Measurements from ENCODE around the gene FOXD3.
"Not testable (repeated sequence)": the region's sequence is repeated elsewhere in the genome, so short reads cannot be mapped to it uniquely, and the experiment has no call there.

The FOXD3 gene

GRCh38 chr1:63328781-63329180 lies 6.4 kb downstream of the FOXD3 start:
- H3K36me3 ChIP-seq (ENCODE audit: insufficient read depth, low read length), result no peaks in the 10 kb centered on the region
- H3K9ac ChIP-seq (ENCODE audit: insufficient read length), result no peak overlapping the region
- no peak for DNase-seq (ENCODE audit: low read depth, low spot score)
- no peak overlapping the region for H3K4me3 ChIP-seq
- H3K9me3 ChIP-seq (ENCODE audit: low read depth, low read length), result no peaks in the 10 kb centered on the region
- TF ChIP-seq EZH2 (IDR thresholded peaks at IDR 0.05) (no peak), POLR2AphosphoS5 (IDR thresholded peaks at IDR 0.05; ENCODE audit: borderline replicate concordance, low read depth, low read length) (no peak), FOXP2 (optimal IDR thresholded peaks at IDR 0.05; ENCODE audit: control extremely low read depth, extremely low read length, insufficient read depth) (no peak)
- H3K27ac ChIP-seq, result no peak overlapping the region

GRCh38 chr1:63329621-63330330 lies 7.4 kb downstream of the FOXD3 start:
- Histone ChIP-seq H3K36me3 (ENCODE audit: insufficient read depth, low read length) (no peaks in the 10 kb centered on the region), H3K27ac (no peak overlapping the region), H3K9me3 (ENCODE audit: low read depth, low read length) (no peaks in the 10 kb centered on the region), H3K4me3 (no peak overlapping the region), H3K9ac (ENCODE audit: insufficient read length) (no peak overlapping the region)
- no peak for TF ChIP-seq POLR2AphosphoS5 (IDR thresholded peaks at IDR 0.05; ENCODE audit: borderline replicate concordance, low read depth, low read length)
- TF ChIP-seq EZH2 (IDR thresholded peaks at IDR 0.05), result no peak
- no peak for TF ChIP-seq FOXP2 (optimal IDR thresholded peaks at IDR 0.05; ENCODE audit: control extremely low read depth, extremely low read length, insufficient read depth)
- DNase-seq (ENCODE audit: low read depth, low spot score), result no peak

GRCh38 chr1:63330331-63330916 lies 8.1 kb downstream of the FOXD3 start:
- TF ChIP-seq EZH2 (IDR thresholded peaks at IDR 0.05), result no peak
- no peak overlapping the region for H3K27ac ChIP-seq
- H3K9ac ChIP-seq (ENCODE audit: insufficient read length), result no peak overlapping the region
- no peak overlapping the region for H3K4me3 ChIP-seq
- DNase-seq (ENCODE audit: low read depth, low spot score), result no peak
- no peaks in the 10 kb centered on the region for H3K9me3 ChIP-seq (ENCODE audit: low read depth, low read length)
- no peaks in the 10 kb centered on the region for H3K36me3 ChIP-seq (ENCODE audit: insufficient read depth, low read length)

- H3K9me3 ChIP-seq (ENCODE audit: low read depth, low read length), result no peaks in the 10 kb centered on the region
- DNase-seq (ENCODE audit: low read depth, low spot score), result no peak
- H3K9ac ChIP-seq (ENCODE audit: insufficient read length), result no peak overlapping the region
These were observed 20.0 kb downstream of the FOXD3 start for GRCh38 chr1:63342402-63342801.

GRCh38 chr1:63343922-63344321 lies 21.6 kb downstream of the FOXD3 start:
- no peak for DNase-seq (ENCODE audit: low read depth, low spot score)
- no peak overlapping the region for H3K9ac ChIP-seq (ENCODE audit: insufficient read length)
- no peaks in the 10 kb centered on the region for H3K36me3 ChIP-seq (ENCODE audit: insufficient read depth, low read length)
- H3K4me3 ChIP-seq, result no peak overlapping the region
- no peak for TF ChIP-seq POLR2AphosphoS5 (IDR thresholded peaks at IDR 0.05; ENCODE audit: borderline replicate concordance, low read depth, low read length)
- no peak for TF ChIP-seq EZH2 (IDR thresholded peaks at IDR 0.05)
- TF ChIP-seq FOXP2 (optimal IDR thresholded peaks at IDR 0.05; ENCODE audit: control extremely low read depth, extremely low read length, insufficient read depth), result no peak
- no peak overlapping the region for H3K27ac ChIP-seq
- no peaks in the 10 kb centered on the region for H3K9me3 ChIP-seq (ENCODE audit: low read depth, low read length)

More at GRCh38 chr1:63342402-63342801, 20.0 kb downstream of the FOXD3 start:
- no peak overlapping the region for H3K4me3 ChIP-seq
- no peaks in the 10 kb centered on the region for H3K36me3 ChIP-seq (ENCODE audit: insufficient read depth, low read length)
- TF ChIP-seq POLR2AphosphoS5 (IDR thresholded peaks at IDR 0.05; ENCODE audit: borderline replicate concordance, low read depth, low read length) (no peak), FOXP2 (optimal IDR thresholded peaks at IDR 0.05; ENCODE audit: control extremely low read depth, extremely low read length, insufficient read depth) (no peak), EZH2 (IDR thresholded peaks at IDR 0.05) (no peak)
- H3K27ac ChIP-seq, result no peak overlapping the region

- Histone ChIP-seq H3K4me3 (no peak overlapping the region), H3K36me3 (ENCODE audit: insufficient read depth, low read length) (no peaks in the 10 kb centered on the region), H3K27ac (no peak overlapping the region), H3K9me3 (ENCODE audit: low read depth, low read length) (no peaks in the 10 kb centered on the region), H3K9ac (ENCODE audit: insufficient read length) (no peak overlapping the region)
- DNase-seq (ENCODE audit: low read depth, low spot score), result no peak
- TF ChIP-seq POLR2AphosphoS5 (IDR thresholded peaks at IDR 0.05; ENCODE audit: borderline replicate concordance, low read depth, low read length), result no peak
- no peak for TF ChIP-seq FOXP2 (optimal IDR thresholded peaks at IDR 0.05; ENCODE audit: control extremely low read depth, extremely low read length, insufficient read depth)
- TF ChIP-seq EZH2 (IDR thresholded peaks at IDR 0.05), result no peak
These were observed 28.0 kb downstream of the FOXD3 start for GRCh38 chr1:63350320-63350719.

- no peak for DNase-seq (ENCODE audit: low read depth, low spot score)
- TF ChIP-seq EZH2 (IDR thresholded peaks at IDR 0.05), result no peak
- no peak for TF ChIP-seq FOXP2 (optimal IDR thresholded peaks at IDR 0.05; ENCODE audit: control extremely low read depth, extremely low read length, insufficient read depth)
- no peak for TF ChIP-seq POLR2AphosphoS5 (IDR thresholded peaks at IDR 0.05; ENCODE audit: borderline replicate concordance, low read depth, low read length)
- no peak overlapping the region for H3K27ac ChIP-seq
These were observed 30.4 kb downstream of the FOXD3 start for GRCh38 chr1:63352736-63353135.

GRCh38 chr1:63356234-63356633 lies 33.9 kb downstream of the FOXD3 start:
- not testable (repeated sequence) for H3K9me3 ChIP-seq (ENCODE audit: low read depth, low read length); H3K9ac ChIP-seq (ENCODE audit: insufficient read length); H3K4me3 ChIP-seq; H3K36me3 ChIP-seq (ENCODE audit: insufficient read depth, low read length)
- TF ChIP-seq POLR2AphosphoS5 (IDR thresholded peaks at IDR 0.05; ENCODE audit: borderline replicate concordance, low read depth, low read length), result 0 out of 2 replicates have a peak, but pooled peaks have one; percentile 28
- H3K27ac ChIP-seq, result peak overlapping the region; percentile 86
- peak; percentile 79 for DNase-seq (ENCODE audit: low read depth, low spot score)

More at GRCh38 chr1:63352736-63353135, 30.4 kb downstream of the FOXD3 start:
- Histone ChIP-seq H3K9me3 (ENCODE audit: low read depth, low read length) (no peaks in the 10 kb centered on the region; the same call in 1 of the 2 replicates), H3K9ac (ENCODE audit: insufficient read length) (no peak overlapping the region), H3K36me3 (ENCODE audit: insufficient read depth, low read length) (no peaks in the 10 kb centered on the region), H3K4me3 (no peak overlapping the region)

GRCh38 chr1:63359561-63359960 lies 37.2 kb downstream of the FOXD3 start:
- DNase-seq (ENCODE audit: low read depth, low spot score), result no peak
- H3K9ac ChIP-seq (ENCODE audit: insufficient read length), result no peak overlapping the region
- no peak overlapping the region for H3K4me3 ChIP-seq
- no peak for TF ChIP-seq EZH2 (IDR thresholded peaks at IDR 0.05)
- no peak for TF ChIP-seq FOXP2 (optimal IDR thresholded peaks at IDR 0.05; ENCODE audit: control extremely low read depth, extremely low read length, insufficient read depth)
- no peak for TF ChIP-seq POLR2AphosphoS5 (IDR thresholded peaks at IDR 0.05; ENCODE audit: borderline replicate concordance, low read depth, low read length)
- no peaks in the 10 kb centered on the region; the same call in 1 of the 2 replicates for H3K9me3 ChIP-seq (ENCODE audit: low read depth, low read length)
- no peaks in the 10 kb centered on the region for H3K36me3 ChIP-seq (ENCODE audit: insufficient read depth, low read length)
- no peak overlapping the region for H3K27ac ChIP-seq

Data from SK-N-MC (cell line).